UCSD-AML1 (cell line): ENCODE data around the gene RTL1.

Experiments used
- DNase-seq: peaks from one replicate; lab custom pipeline; 2025; ENCODE audit not compliant: unreplicated experiment; lab: John Stamatoyannopoulos, UW

Gene RTL1

GRCh38 chr14:100866666-100867630 lies 36.6 kb downstream of the RTL1 start:
- DNase-seq = no peak

- DNase-seq = no peak
These were observed 37.6 kb downstream of the RTL1 start for GRCh38 chr14:100865682-100866591.

- DNase-seq = no peak
These were observed 38.4 kb downstream of the RTL1 start for GRCh38 chr14:100864960-100865681.

- no peak for DNase-seq
These were observed 39.3 kb downstream of the RTL1 start for GRCh38 chr14:100864206-100864605.

- no peak for DNase-seq
These were observed 40.7 kb downstream of the RTL1 start for GRCh38 chr14:100862793-100863192.

GRCh38 chr14:100862277-100862676 lies 41.2 kb downstream of the RTL1 start:
- DNase-seq = no peak

- DNase-seq = no peak
These were observed 41.6 kb downstream of the RTL1 start for GRCh38 chr14:100861937-100862247.

GRCh38 chr14:100861188-100861936 lies 42.2 kb downstream of the RTL1 start:
- DNase-seq = no peak

GRCh38 chr14:100860556-100861187 lies 42.9 kb downstream of the RTL1 start:
- no peak for DNase-seq

GRCh38 chr14:100859781-100860180 lies 43.7 kb downstream of the RTL1 start:
- DNase-seq = no peak

GRCh38 chr14:100858838-100859220 lies 44.7 kb downstream of the RTL1 start:
- DNase-seq = no peak

GRCh38 chr14:100857923-100858837 lies 45.3 kb downstream of the RTL1 start:
- no peak for DNase-seq

- DNase-seq = no peak
These were observed 46.1 kb downstream of the RTL1 start for GRCh38 chr14:100857233-100857922.

- DNase-seq = no peak
These were observed 47.2 kb downstream of the RTL1 start for GRCh38 chr14:100856056-100856950.

- no peak for DNase-seq
These were observed 48.1 kb downstream of the RTL1 start for GRCh38 chr14:100855256-100855930.

GRCh38 chr14:100854435-100854834 lies 49.1 kb downstream of the RTL1 start:
- DNase-seq = no peak
